Measurements from ENCODE around the gene ASXL1.

The ASXL1 gene

DNA sequence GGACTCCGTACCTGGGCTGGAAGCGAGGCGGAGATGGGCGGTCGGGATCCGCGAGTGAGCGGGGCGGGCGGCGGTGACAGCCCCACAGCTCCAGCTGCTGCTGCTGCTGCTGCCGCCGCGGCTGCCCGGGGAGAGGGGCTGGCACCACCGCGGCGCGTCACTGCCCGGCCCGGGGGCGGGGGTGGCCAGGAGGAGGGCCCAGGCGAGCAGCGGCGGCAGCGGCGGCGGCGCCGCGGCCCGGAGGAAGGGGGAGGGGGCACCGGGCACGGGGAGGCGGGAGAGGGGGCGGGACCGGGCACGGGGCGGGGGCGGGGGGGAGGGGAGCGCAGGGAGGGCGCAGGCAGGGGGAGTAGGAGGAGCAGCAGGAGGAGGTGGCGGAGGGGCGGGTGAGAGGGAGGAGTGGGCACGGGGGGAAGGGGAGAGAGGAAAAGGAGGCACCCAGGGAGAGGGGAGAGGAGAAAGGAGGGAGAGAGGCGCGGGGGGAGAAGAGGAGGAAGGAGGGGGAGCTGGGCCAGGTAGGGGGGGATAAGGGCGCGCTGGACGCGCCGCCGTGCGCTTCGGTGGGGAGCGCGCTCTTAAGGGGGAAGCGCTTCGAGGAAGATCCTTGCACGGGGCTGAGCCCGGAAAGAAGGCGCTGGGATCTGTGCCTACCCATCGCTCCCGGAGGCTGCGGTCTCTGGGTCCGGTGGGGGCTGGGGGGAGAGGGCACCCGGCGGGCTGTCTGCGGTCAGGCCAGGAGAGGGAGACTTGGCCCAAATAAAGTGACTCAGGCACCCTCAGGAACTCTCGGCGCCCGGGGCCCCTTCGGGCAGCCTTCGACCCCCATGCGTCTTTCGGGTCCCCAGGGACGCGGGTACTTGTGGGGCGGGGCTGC lies 125.5 kb downstream of the ASXL1 start:
- DNase-seq = peak; percentile 68

GRCh38 chr20:32484225-32484957 lies 126.3 kb downstream of the ASXL1 start:
- DNase-seq = no peak

DNA sequence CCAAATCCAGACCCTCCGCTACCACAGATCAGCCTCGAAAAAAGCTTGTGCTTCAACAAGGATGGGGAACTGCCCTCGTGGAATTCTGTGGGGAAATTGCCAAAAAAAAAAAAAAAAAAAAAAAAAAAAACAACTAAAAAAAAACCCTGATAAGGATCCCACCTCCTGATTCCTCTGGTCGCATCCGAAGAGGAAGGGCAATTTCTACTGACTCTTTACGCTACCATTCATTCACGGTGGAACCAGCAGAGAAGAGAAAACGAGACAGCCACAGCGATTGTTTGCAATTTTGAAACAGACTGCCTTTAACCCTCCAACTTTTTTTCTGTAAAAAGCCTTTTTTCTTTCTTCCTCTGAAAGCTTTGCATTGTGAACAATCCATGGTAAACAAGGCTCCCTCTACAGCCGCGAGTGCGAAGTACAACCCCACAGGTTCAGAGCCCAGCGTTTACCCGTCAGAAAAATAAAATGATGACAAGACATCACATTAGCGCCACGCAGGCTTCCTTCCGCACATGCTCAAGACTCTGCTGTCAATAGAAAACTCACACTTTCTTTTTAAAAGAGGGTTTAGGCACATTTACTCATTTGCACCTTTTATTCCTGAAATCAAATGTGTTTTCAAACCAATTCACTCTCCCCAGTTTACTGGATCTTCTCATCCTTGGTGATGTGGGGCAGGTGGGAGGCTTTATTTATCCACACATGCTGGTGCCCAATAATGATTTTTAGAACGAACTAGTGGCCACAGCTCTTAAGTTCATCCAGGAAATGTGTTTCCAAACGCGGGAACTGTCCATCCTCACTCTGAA lies 127.0 kb downstream of the ASXL1 start:
- DNase-seq = peak; percentile 71

- DNase-seq = no peak
Observed at GRCh38 chr20:32485770-32486478, 127.8 kb downstream of the ASXL1 start.

DNA sequence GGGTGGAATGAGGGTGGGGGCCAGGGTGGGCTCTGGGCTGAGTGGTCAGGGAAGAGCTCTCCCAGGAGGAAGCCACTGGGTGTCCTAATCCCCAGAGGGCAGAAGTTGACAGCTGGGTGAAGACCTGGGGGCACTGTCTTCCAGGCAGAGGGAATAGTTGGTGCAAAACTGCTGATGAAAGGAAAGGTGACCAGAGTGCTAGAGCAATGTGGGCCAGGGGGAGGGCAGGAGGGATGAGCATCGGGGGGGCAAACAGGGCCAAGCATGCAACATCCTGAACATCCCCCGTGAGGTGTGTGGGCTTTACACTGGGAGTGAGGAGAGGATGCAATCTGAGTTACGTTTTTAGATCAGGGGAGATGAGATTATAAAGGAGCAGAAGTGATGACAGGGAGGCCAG lies 129.2 kb downstream of the ASXL1 start:
- no peak for DNase-seq

- no peak for DNase-seq
Observed at GRCh38 chr20:32488066-32488838, 130.1 kb downstream of the ASXL1 start.

Measured in GF-D8 (cell line).